ENCODE data around the gene EIF4A3.

Gene EIF4A3

GRCh38 chr17:80132906-80133625, 13.9 kb downstream of the EIF4A3 start:
- no peak for DNase-seq (ENCODE audit: low spot score)

GRCh38 chr17:80130992-80131391, 15.9 kb downstream of the EIF4A3 start:
- no peak for DNase-seq (ENCODE audit: low spot score)

GRCh38 chr17:80129006-80129565, 17.8 kb downstream of the EIF4A3 start:
- no peak for DNase-seq (ENCODE audit: low spot score)

DNA sequence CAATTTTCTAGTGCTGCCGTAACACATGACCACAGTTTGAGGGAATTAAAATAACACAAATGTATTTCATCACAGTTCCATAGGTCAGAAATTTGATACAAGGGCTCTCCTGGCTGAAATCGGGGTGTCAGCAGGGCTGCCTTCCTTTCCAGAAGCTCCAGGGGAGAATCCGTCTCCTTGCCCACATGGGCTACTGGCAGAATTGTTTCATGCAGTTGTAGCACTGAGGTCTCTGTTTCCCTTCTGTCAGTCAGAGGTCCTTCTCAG, 20.5 kb downstream of the EIF4A3 start:
- DNase-seq (ENCODE audit: low spot score) = no peak

GRCh38 chr17:80125656-80126448, 21.1 kb downstream of the EIF4A3 start:
- no peak for DNase-seq (ENCODE audit: low spot score)

GRCh38 chr17:80124351-80124981, 22.5 kb downstream of the EIF4A3 start:
- DNase-seq (ENCODE audit: low spot score) = no peak

GRCh38 chr17:80123791-80124190, 23.1 kb downstream of the EIF4A3 start:
- DNase-seq (ENCODE audit: low spot score) = no peak

DNA sequence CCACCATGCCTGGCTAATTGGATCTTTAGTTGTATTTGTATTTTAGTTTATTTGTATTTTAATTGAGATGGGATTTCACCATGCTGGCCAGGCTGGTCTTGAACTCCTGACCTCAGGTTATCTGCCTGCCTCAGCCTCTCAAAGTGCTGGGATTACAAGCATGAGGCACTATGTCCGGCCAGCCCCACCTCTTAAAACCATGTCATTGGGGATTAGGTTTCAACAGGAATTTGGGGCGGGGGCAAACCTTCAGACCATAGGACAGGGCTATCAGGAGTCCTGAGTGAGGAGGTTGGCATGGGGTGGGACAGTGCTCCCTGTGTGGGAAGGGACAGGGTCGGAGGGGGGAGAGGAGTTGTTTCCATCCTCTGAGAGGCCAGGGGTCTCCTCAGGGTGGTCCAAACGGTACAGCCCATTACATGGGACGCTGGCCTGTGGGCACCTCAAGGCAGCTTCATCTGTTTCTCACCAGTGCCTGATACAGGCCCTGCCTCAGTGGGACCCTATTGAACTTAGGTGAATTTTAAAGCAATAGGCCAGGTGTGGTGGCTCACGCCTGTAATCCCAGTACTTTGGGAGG, 23.9 kb downstream of the EIF4A3 start:
- DNase-seq (ENCODE audit: low spot score) = no peak

GRCh38 chr17:80122026-80122575, 24.8 kb downstream of the EIF4A3 start:
- DNase-seq (ENCODE audit: low spot score) = no peak

GRCh38 chr17:80119839-80120238, 27.1 kb downstream of the EIF4A3 start:
- DNase-seq (ENCODE audit: low spot score) = no peak

DNA sequence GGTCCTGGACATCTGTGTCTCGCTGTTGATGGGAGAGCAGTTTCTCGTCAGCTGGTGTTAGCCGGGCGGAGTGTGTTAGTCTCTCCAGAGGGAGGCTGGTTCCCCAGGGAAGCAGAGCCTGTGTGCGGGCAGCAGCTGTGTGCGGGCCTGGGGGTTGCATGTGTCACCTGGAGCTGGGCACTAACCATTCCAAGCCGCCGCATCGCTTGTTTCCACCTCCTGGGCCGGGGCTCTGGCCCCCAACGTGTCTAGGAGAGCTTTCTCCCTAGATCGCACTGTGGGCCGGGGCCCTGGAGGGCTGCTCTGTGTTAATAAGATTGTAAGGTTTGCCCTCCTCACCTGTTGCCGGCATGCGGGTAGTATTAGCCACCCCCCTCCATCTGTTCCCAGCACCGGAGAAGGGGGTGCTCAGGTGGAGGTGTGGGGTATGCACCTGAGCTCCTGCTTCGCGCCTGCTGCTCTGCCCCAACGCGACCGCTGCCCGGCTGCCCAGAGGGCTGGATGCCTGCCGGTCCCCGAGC, 27.6 kb downstream of the EIF4A3 start:
- DNase-seq (ENCODE audit: low spot score) = no peak

DNA sequence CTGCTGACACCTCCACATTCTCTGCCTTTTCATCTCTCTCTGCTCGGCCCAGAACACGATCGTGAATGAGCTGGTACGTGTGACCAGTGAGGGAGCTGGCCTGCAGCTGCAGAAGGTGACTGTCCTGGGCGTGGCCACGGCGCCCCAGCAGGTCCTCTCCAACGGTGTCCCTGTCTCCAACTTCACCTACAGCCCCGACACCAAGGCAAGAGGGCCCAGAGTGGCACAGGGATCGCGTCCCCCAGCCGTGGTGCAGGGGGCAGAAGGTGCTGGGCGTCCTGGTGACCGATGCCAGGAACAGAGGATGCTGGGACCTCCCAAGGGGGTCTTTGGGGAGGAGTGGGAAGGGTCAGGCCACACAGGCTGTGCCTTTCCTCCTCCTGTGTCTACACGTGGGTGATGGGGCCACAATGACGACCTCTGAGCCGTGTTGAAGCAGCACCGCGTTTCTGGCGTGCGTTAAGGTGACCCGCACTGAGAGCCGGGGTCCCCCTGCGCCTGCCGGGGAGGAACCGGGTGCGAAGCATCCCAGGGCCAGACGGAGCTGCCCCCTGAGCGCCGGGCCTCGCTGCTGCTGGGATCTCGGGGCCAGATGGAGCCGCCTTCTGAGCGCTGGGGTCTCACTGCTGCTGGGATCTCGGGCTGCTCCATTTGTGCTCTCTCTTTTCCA, 28.2 kb downstream of the EIF4A3 start:
- DNase-seq (ENCODE audit: low spot score) = no peak

DNA sequence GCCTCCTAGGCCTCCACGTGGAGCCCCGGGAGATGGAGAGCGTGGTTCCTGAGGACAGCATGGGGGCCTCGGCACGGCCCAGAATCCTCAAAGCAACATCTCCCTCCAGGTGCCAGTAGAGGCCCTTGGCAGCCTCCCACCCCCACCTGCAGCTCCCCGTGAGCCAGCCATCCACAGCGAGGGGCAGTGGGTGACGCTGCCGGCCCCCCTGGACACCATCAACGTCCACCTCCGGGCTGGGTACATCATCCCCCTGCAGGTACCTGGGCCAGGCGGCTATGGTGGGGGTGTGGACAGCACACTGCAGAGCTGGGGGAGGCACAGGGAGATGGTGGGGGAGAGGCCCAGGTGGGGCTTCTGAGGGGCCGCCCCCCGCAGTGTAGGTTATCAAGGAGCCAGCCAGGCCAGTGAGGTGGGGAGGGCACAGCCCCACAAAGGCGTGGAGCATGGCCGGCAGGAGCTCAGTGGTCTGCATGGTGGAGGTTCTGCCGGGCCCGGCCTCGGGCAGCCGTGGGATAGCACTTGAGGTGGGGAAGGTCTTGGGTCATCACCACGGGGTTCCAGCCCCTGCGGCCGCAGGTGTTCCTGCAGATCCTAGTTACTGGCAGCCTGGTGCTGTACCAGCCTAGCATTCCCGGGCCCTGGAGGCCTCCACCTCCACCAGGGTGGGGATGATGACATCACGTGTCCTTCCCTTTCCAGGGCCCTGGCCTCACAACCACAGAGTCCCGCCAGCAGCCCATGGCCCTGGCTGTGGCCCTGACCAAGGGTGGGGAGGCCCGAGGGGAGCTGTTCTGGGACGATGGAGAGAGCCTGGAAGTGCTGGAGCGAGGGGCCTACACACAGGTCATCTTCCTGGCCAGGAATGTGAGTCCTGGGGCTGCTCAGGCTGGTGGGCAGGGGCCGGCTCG, 29.2 kb downstream of the EIF4A3 start:
- DNase-seq (ENCODE audit: low spot score) = no peak

DNA sequence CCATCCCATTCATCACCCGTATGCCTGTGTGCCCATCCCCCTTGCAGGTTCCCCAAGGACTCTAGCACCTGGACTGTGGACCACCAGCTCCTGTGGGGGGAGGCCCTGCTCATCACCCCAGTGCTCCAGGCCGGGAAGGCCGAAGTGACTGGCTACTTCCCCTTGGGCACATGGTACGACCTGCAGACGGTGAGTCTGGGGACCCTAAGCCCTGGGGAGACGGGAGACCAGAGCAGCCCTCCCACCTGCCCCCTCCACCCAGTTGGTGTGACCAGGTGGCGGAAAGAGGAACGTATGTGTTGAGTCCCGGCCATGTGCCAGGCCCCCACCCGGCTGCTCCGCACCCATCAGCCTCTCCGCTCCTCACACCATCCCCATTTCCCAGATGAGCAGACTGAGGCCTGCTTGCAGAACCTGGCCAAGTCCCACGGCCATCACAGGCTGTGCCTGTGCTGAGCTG, 30.0 kb downstream of the EIF4A3 start:
- no peak for DNase-seq (ENCODE audit: low spot score)

DNA sequence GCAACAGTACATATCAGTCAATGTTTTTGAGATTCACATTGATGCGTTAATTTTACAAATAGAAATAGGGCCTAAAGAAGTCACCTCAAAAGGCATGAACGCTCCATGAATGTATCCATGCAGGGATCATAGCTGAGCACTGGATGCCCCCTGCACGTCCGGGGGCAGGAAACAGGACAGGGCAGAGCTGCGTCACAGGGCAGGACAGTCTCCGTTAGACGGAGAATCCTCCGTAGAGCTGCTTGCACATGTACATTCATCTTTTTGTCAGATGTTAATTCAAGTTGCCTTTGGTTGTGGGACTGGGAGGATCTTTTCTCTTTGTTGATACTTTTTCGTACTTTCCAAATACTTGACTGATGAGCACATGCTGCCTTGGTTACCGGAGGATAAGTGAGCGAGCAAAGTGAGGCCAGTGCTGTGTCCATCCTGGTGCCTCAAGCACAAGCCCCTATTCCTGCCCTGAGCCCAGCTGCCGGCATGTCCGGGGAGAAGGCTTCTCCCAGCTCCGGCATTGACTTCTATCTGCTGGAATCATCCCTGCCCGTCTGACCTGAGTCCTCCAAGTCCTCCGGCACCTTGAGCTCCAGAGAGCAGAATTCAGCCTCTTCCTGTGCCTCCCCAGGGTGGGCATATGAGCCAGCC, 30.5 kb downstream of the EIF4A3 start:
- DNase-seq (ENCODE audit: low spot score) = no peak

GRCh38 chr17:80115159-80115558, 31.8 kb downstream of the EIF4A3 start:
- DNase-seq (ENCODE audit: low spot score) = no peak

- DNase-seq (ENCODE audit: low spot score) = no peak
Measured at GRCh38 chr17:80114758-80115157, 32.2 kb downstream of the EIF4A3 start.

DNA sequence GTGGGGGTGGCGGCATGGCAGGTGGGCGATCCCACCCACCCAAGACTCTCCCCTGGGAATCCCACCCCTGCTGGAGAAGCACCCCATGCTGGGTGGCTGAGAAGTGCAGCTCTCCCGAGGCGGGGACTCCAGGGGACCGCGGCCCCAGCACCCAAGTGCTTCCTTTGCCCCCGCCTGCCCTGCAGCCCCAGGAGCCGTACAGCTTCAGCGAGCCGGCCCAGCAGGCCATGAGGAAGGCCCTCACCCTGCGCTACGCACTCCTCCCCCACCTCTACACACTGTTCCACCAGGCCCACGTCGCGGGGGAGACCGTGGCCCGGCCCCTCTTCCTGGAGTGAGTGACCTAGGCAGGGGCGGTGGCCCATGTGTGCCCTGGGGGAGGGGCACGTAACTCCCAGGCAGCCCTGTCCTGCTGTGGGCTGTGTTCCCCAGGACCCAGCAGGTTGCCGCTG, 33.9 kb downstream of the EIF4A3 start:
- no peak for DNase-seq (ENCODE audit: low spot score)

- no peak for DNase-seq (ENCODE audit: low spot score)
Measured at GRCh38 chr17:80112471-80113032, 34.4 kb downstream of the EIF4A3 start.
